ENCODE results near the gene WDR64. TPM values are rescaled to one million over a fixed set of nuclear protein-coding genes. Genes with fewer than 3 reads are reported as not detected.
"Not testable (repeated sequence)": the region's sequence is repeated elsewhere in the genome, so short reads cannot be mapped to it uniquely, and the experiment has no call there.

WDR64 gene
- total and polyA plus RNA-seq, 3 experiments from 2014 or later, result 0.48 TPM; not detected in 2

GRCh38 chr1:241698177-241698576 is 46.1 kb downstream of the WDR64 start:
- Mint-ChIP-seq H3K27me3 (peaks cover 0 to 3% of the 10 kb centered on the region in 2 donors), H3K27ac (no peak overlapping the region), H3K4me1 (peaks cover 0 to 4% (median 0%) of the 10 kb centered on the region in 3 donors), H3K9me3 (no peaks in the 10 kb centered on the region), H3K36me3 (no peaks in the 10 kb centered on the region), H3K4me3 (no peak overlapping the region)
- Histone ChIP-seq H3K36me3 (ENCODE audit: insufficient read depth, low read length) (no peaks in the 10 kb centered on the region), H3K4me1 (ENCODE audit: insufficient read depth, low read length) (no peaks in the 10 kb centered on the region), H3K27me3 (ENCODE audit: insufficient read depth, low read length, poor library complexity, severe bottlenecking) (no peaks in the 10 kb centered on the region), H3K27ac (ENCODE audit: low read depth, low read length) (no peak overlapping the region), H3K9me3 (ENCODE audit: low read length) (no peaks in the 10 kb centered on the region), H3K4me3 (ENCODE audit: low read length) (no peak overlapping the region)
- no peak for DNase-seq
- ChIA-PET CTCF (interaction anchor here (0.6 kb wide), 1 partner anchor 23 kb away, joined by 4 read pairs; no protein-coding TSS in a partner anchor), POLR2A (no interaction called here)

GRCh38 chr1:241701483-241702295 is 49.6 kb downstream of the WDR64 start:
- no peaks in the 10 kb centered on the region for H3K27me3 Mint-ChIP-seq
- CTCF ChIA-PET, result no interaction called here
- H3K27ac Mint-ChIP-seq, result no peak overlapping the region
- H3K36me3 ChIP-seq (ENCODE audit: insufficient read depth, low read length), result no peaks in the 10 kb centered on the region
- no peaks in the 10 kb centered on the region for H3K36me3 Mint-ChIP-seq
- no peaks in the 10 kb centered on the region for H3K27me3 ChIP-seq (ENCODE audit: insufficient read depth, low read length, poor library complexity, severe bottlenecking)
- no peaks in the 10 kb centered on the region for H3K9me3 ChIP-seq (ENCODE audit: low read length)
- H3K27ac ChIP-seq (ENCODE audit: low read depth, low read length), result no peak overlapping the region
- H3K9me3 Mint-ChIP-seq, result no peaks in the 10 kb centered on the region
- DNase-seq, result no peak
- H3K4me1 Mint-ChIP-seq, result peaks cover 7 to 19% (median 11%) of the 10 kb centered on the region in 3 donors
- no peak overlapping the region for H3K4me3 Mint-ChIP-seq
- H3K4me1 ChIP-seq (ENCODE audit: insufficient read depth, low read length), result peaks cover 9% of the 10 kb centered on the region
- POLR2A ChIA-PET, result no interaction called here
- H3K4me3 ChIP-seq (ENCODE audit: low read length), result no peak overlapping the region

- DNase-seq, result no peak
- peaks cover 17 to 29% (median 21%) of the 10 kb centered on the region in 3 donors for H3K4me1 Mint-ChIP-seq
- H3K36me3 Mint-ChIP-seq, result no peaks in the 10 kb centered on the region
- no peaks in the 10 kb centered on the region for H3K36me3 ChIP-seq (ENCODE audit: insufficient read depth, low read length)
- ChIA-PET POLR2A (no interaction called here), CTCF (no interaction called here)
- no peaks in the 10 kb centered on the region for H3K27me3 Mint-ChIP-seq
- H3K4me3 Mint-ChIP-seq, result no peak overlapping the region
- peaks cover 18% of the 10 kb centered on the region for H3K4me1 ChIP-seq (ENCODE audit: insufficient read depth, low read length)
- H3K27ac ChIP-seq (ENCODE audit: low read depth, low read length), result no peak overlapping the region
- H3K9me3 Mint-ChIP-seq, result no peaks in the 10 kb centered on the region
- no peaks in the 10 kb centered on the region for H3K27me3 ChIP-seq (ENCODE audit: insufficient read depth, low read length, poor library complexity, severe bottlenecking)
- H3K27ac Mint-ChIP-seq, result no peak overlapping the region
- no peaks in the 10 kb centered on the region for H3K9me3 ChIP-seq (ENCODE audit: low read length)
- no peak overlapping the region for H3K4me3 ChIP-seq (ENCODE audit: low read length)
Measured at GRCh38 chr1:241702442-241703373, 50.6 kb downstream of the WDR64 start.

- POLR2A ChIA-PET; CTCF ChIA-PET; H3K4me3 ChIP-seq (ENCODE audit: low read length); H3K27ac Mint-ChIP-seq; H3K27me3 Mint-ChIP-seq; DNase-seq; H3K9me3 Mint-ChIP-seq; H3K27me3 ChIP-seq (ENCODE audit: insufficient read depth, low read length, poor library complexity, severe bottlenecking); H3K27ac ChIP-seq (ENCODE audit: low read depth, low read length); H3K36me3 ChIP-seq (ENCODE audit: insufficient read depth, low read length); H3K4me3 Mint-ChIP-seq; H3K9me3 ChIP-seq (ENCODE audit: low read length); H3K36me3 Mint-ChIP-seq: not testable (repeated sequence)
- peaks cover 19 to 32% (median 24%) of the 10 kb centered on the region in 3 donors for H3K4me1 Mint-ChIP-seq
- H3K4me1 ChIP-seq (ENCODE audit: insufficient read depth, low read length), result peaks cover 19% of the 10 kb centered on the region
Measured at GRCh38 chr1:241703739-241704138, 51.7 kb downstream of the WDR64 start.

- no peak overlapping the region for H3K4me3 ChIP-seq (ENCODE audit: low read length)
- Mint-ChIP-seq H3K36me3 (no peaks in the 10 kb centered on the region), H3K9me3 (no peaks in the 10 kb centered on the region), H3K27ac (peak overlapping the region in 5 of 8 donors; percentile 43 to 88 (median 85)), H3K4me3 (peak overlapping the region in 4 of 7 donors; percentile 20 to 67 (median 54)), H3K27me3 (no peaks in the 10 kb centered on the region), H3K4me1 (peaks cover 19 to 36% (median 24%) of the 10 kb centered on the region in 3 donors)
- H3K36me3 ChIP-seq (ENCODE audit: insufficient read depth, low read length), result no peaks in the 10 kb centered on the region
- no peaks in the 10 kb centered on the region for H3K9me3 ChIP-seq (ENCODE audit: low read length)
- POLR2A ChIA-PET, result interaction anchor here (0.6 to 1.8 kb wide), 4 partner anchors 11 to 66 kb away, joined by 3 to 15 read pairs (median 4); partner anchors contain the start of genes CHML and OPN3
- no peak for DNase-seq
- H3K4me1 ChIP-seq (ENCODE audit: insufficient read depth, low read length), result peaks cover 19% of the 10 kb centered on the region
- CTCF ChIA-PET, result interaction anchor here (1.3 kb wide), 1 partner anchor 27 kb away, joined by 4 read pairs; no protein-coding TSS in a partner anchor
- H3K27me3 ChIP-seq (ENCODE audit: insufficient read depth, low read length, poor library complexity, severe bottlenecking), result no peaks in the 10 kb centered on the region
- no peak overlapping the region for H3K27ac ChIP-seq (ENCODE audit: low read depth, low read length)
Measured at GRCh38 chr1:241706257-241706656, 54.2 kb downstream of the WDR64 start.

GRCh38 chr1:241706967-241707366 is 54.9 kb downstream of the WDR64 start:
- ChIA-PET CTCF (interaction anchor here (1.3 kb wide), 2 partner anchors 28 to 96 kb away, joined by 3 to 4 read pairs; no protein-coding TSS in a partner anchor), POLR2A (interaction anchor here (0.6 to 1.8 kb wide), 4 partner anchors 12 to 66 kb away, joined by 3 to 15 read pairs (median 4); partner anchors contain the start of genes CHML and OPN3)
- peaks cover 19% of the 10 kb centered on the region for H3K4me1 ChIP-seq (ENCODE audit: insufficient read depth, low read length)
- no peaks in the 10 kb centered on the region for H3K27me3 ChIP-seq (ENCODE audit: insufficient read depth, low read length, poor library complexity, severe bottlenecking)
- no peaks in the 10 kb centered on the region for H3K36me3 Mint-ChIP-seq
- peak overlapping the region; percentile 16 to 72 (median 60) for H3K27ac Mint-ChIP-seq
- no peak overlapping the region for H3K4me3 ChIP-seq (ENCODE audit: low read length)
- H3K9me3 ChIP-seq (ENCODE audit: low read length), result no peaks in the 10 kb centered on the region
- no peaks in the 10 kb centered on the region for H3K27me3 Mint-ChIP-seq
- no peaks in the 10 kb centered on the region for H3K36me3 ChIP-seq (ENCODE audit: insufficient read depth, low read length)
- H3K9me3 Mint-ChIP-seq, result no peaks in the 10 kb centered on the region
- peak overlapping the region in 6 of 7 donors; percentile 32 to 73 (median 54) for H3K4me3 Mint-ChIP-seq
- H3K4me1 Mint-ChIP-seq, result peaks cover 19 to 35% (median 24%) of the 10 kb centered on the region in 3 donors
- DNase-seq, result peak; percentile 8 to 80 (median 67)
- H3K27ac ChIP-seq (ENCODE audit: low read depth, low read length), result no peak overlapping the region

GRCh38 chr1:241707442-241707841 is 55.4 kb downstream of the WDR64 start:
- ChIA-PET POLR2A (interaction anchor here (1.8 kb wide), 1 partner anchor 67 kb away, joined by 15 read pairs; the partner anchor contains the start of genes CHML and OPN3), CTCF (interaction anchor here (1.3 kb wide), 2 partner anchors 28 to 96 kb away, joined by 3 to 4 read pairs; no protein-coding TSS in a partner anchor)
- Mint-ChIP-seq H3K36me3 (no peaks in the 10 kb centered on the region), H3K9me3 (no peaks in the 10 kb centered on the region), H3K27ac (peak overlapping the region in 7 of 8 donors; percentile 25 to 72 (median 60)), H3K4me1 (peaks cover 19 to 35% (median 24%) of the 10 kb centered on the region in 3 donors), H3K27me3 (no peaks in the 10 kb centered on the region), H3K4me3 (peak overlapping the region in 5 of 7 donors; percentile 49 to 73 (median 56))
- Histone ChIP-seq H3K4me3 (ENCODE audit: low read length) (no peak overlapping the region), H3K27ac (ENCODE audit: low read depth, low read length) (no peak overlapping the region), H3K36me3 (ENCODE audit: insufficient read depth, low read length) (no peaks in the 10 kb centered on the region), H3K4me1 (ENCODE audit: insufficient read depth, low read length) (peaks cover 19% of the 10 kb centered on the region), H3K27me3 (ENCODE audit: insufficient read depth, low read length, poor library complexity, severe bottlenecking) (no peaks in the 10 kb centered on the region), H3K9me3 (ENCODE audit: low read length) (no peaks in the 10 kb centered on the region)
- DNase-seq, result no peak

Data from CD8-positive, alpha-beta memory T cell (primary cell).